SK-N-MC (cell line): ENCODE data around the gene RBP5.

ENCODE experiments used
- EZH2 ChIP-seq: fragments of 200-600 bp; sonication (generic); IDR thresholded peaks from one replicate; pipeline ENCODE4 v1.6.1; 2017; ENCODE audit warnings: antibody characterized with exemption
- FOXP2 ChIP-seq: optimal IDR thresholded peaks from 2 replicates; pipeline ENCODE3; 2011; ENCODE audit warnings: mild to moderate bottlenecking, moderate library complexity; ENCODE audit not compliant: insufficient read depth; ENCODE audit errors: extremely low read length, control extremely low read depth
- POLR2AphosphoS5 ChIP-seq: IDR thresholded peaks from 2 replicates; pipeline ENCODE4 v1.6.1; 2012; ENCODE audit warnings: mild to moderate bottlenecking, low read depth, low read length, borderline replicate concordance

DNA sequence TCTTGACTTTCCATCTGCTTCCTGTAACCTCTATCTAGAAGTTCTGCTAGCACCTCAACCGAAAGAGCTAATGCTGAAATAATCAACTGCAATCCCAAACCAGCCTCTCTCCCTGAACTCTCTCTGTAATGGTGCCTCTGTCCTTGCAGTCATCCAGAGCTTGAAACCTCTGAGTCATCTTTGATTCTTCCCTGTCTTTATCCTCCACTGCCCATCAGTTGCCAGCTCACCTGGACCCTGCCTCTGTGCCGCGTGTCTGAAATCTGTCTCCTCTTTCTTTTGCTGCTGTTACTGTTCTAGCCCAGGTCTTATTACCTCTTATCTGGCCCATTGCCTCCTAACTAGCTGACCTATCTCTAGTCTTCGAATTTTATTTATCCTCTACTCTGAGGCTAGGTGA is 17.0 kb upstream of the RBP5 start:
- TF ChIP-seq POLR2AphosphoS5 = no peak
- no peak for TF ChIP-seq EZH2
- TF ChIP-seq FOXP2 = no peak
